HuH-7 (cell line): ENCODE data around the gene ZBP1.

Experiments
- DNase-seq: peaks from one replicate; pipeline ENCODE4 v3.0.0; 2011; ENCODE audit warnings: low spot score

The ZBP1 gene

DNA sequence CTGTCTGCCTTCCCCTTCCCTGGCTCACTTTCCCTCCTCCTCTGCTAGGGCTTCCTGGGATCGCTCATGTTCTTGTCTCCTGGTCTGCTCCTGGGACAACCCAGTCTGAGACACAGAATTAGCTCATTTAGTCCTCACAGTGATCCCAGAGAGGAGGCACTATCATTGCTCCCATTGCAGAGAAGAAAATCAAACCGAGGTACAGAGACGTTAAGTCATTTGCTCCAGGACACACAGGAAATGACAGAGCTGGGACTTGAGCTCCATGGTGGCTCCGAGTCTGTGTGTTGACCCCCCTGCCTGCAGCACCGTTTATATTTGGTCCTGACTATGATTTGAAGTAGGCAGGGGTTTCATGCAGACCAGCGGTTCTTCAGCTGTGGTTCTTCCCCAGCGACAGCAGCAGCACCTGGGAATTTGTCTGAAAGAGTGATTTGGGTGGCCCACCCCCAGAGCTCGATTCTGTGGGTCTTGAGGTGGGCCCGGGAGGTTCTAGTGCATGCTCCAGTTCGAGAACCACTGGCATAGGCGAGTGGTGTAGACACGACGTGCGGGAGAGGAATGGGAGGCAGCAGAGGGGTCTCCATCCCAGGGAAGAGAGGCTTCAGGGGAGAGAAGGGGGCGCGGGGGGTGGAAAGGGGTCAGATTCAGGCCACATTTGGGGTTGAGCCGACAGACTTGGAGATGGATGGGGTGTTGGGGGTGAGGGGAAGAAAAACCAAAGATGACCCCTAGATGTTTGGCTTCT is 34.6 kb downstream of the ZBP1 start:
- DNase-seq = no peak

DNA sequence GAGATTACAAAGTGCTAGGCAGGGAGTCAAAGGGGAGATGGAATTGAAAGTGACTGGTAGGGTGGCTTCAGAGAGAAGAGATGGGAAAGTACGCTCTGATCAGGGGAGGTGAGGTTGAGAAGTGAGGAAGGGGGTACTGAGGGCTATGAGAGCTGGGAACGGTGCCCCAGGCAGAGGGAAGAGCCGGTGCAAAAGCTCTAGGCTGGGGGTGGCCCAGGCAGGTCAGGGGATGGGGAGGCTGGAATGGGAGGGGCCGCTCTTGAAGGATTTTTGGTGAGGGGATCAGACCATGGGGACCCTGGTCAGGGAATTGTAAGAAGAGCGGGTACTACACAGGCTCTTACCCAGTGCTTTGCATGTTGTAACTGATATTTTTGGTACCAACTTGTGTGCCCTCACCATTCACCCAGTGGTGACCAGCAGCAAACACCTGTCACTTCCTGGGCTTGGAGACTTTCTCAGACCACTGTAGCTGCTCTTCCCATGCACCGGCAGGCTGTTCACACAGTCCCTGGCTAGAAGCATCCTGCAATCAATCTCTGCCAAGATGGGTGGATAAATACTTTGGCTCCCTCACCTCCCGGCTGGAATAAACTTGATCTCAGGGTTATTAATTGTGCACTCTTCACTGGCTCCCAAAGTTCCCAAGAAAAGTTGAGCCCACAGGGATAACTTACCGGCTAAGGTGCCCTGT is 35.3 kb downstream of the ZBP1 start:
- DNase-seq = no peak

DNA sequence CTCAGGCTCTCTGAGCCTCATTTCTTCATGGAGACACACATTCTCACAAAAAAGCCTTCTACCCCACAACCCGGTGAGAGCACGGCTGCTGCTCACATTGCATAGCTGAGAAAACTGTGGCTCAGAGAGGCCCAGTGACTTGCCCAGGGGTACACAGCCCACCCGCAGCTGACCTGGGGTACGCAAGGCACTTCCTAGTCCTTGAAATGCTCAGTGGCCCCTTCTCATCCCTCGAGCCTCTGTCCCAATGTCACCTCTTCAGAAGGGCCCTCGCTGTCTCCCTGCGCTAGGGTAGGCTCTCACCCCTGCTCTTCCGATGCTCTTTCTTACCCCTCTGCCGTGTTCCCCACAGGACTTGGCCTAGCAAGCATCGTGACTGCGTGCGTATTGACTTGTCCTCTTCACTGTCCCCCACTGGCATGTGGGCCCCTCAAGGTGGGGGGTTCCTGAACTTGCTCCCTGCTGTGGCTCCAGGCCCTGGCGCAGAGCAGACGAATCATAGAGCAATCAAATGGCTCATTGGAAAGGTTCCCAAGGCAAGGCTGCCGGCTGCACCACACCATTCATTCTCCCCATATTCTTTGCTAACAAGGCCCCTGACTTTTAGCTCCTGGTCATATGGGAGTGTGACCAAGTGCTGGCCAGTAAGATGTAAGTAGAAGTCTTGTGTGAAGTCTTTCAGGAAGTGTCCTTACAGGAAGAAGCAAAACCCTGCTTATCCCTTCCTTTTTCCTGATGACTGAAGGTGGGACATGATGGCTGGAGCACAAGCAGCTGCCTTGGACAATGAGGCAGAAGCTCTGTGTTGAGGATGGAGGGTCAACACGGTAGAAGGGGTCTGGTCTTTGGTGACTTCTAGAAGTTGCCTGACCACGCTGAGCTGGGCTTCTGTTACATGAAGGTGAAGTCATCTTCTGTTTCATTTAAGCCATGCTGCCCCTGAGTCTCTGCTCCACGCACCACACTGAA is 36.7 kb downstream of the ZBP1 start:
- DNase-seq = no peak

DNA sequence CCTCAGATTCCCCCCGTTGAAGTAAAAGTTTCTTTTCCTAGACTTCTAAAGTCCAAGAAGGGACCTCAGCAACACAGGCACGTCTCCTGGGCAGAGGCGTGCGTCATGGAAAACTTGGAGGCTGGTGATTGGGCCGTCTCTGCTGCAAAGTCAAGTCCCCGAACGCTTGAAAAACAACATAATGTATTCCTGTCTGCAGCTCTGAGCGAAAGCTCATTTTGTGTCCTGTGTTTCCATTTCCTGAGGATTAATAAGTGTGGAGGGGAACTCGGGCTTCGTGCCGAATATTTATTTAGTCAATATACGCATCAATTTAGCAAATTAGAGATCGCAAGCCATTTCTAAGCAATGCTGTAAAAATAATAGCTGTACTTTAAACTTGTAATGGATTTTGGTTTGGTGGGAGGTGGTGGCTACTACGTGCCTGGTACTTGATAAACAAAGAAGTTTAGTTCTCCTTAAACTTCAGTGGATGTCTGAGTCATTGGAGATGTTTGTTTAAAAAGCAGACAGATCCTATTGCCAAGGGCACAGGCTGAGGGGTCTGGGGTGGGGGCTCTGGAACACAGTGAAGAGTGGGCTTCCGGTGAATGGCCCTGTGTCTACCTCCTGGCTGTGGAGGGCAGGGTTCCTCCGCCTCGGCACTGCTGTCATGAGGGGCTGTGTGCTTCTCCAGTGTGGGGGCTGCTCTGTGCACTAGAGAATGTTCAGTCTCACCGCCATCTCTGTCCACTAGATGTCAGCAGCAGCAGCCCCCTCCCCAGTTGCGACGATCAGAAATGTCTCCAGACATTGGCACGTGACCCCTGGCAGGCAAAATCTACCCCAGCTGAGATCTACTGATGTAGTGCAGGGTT is 37.6 kb downstream of the ZBP1 start:
- peak; percentile 47 for DNase-seq

DNA sequence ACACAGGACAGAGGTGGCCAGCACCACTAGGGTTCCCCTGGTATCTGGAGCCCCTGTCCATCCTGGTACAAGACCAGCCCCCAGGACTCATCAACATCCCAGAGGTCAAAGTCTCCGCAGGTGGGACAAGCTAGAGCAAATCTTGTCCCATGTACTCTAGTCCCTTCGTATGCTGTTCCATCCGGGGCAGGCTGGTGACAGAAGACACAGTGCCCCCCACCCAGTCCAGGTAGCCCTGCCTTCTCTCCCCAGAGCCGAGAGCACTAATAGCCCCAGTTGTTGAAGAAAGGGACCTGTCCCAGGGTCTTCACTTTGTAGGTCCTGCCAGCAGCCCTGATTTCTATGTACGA is 38.2 kb downstream of the ZBP1 start:
- DNase-seq = no peak

DNA sequence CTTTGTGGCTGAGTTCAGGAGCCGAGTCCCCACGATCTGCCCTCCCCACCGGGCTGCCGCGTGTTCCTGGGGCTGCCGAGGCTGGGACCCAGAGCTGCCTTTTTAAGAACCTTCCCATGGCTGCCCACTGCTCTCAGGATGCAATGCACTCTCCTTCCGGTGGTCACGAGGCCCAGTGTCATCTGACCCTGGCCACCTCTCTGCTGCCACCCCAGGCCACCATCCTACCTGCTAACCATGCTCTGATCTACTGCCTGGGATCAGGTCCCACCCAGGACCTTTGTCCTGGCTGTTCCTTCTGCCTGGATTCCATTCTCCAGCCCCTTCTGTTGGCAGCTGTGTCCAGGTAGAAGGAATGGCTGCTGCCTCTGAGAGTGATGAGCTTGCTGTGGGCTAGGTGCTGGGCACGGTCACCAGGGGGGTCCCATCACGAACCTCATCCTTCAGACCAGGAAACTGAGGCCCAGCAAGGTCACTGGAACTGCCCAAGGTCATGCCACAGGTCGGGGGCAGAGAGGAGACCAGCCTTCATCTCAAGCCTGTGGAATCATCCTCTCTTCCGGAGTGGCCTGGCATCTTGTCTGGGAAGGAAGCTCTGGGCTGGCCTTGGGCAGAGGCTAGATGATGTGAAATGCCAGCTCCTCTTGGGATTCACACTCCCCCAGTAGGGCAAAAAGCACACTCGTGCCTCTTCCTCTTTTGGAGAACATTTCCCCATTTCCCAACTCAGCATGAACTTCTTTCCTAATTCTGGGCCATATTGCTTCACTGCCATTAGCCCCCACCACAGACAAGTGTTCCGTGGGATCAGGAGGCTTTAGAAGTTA is 38.8 kb downstream of the ZBP1 start:
- no peak for DNase-seq

DNA sequence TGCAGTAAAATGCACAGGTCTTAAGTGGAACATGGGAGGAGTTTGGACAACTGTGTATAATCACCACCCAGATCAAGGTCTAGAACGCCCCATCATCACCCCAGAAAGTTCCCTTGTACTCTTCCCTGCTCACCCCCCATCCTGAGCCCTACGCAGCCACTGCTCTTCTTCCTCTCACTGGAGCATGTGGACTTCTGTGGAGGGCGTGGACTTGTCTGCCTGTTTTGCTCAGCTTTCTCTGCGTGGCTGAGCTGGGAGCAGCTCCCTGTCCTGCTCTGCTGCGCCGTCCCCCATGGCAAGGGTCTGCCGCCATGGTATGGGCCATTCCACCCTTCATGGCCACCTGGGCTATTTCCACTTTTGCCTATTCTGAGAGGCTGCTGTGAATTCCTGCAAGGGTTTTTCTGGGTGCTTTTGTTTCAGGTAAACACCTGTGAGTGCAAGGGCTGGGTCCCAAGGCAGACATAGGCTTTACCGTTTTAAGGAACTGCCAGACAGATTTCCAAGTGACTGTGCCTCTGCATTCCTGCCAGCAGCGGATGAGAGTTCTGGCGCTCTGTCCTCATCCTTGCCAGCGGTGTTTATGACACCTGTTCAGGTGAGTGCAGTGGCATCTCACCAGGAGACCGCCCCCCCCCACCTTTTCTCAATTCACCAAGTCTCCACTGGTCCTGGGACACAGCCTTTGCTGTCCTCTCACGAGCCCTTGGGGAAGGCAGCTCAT is 39.6 kb downstream of the ZBP1 start:
- no peak for DNase-seq

DNA sequence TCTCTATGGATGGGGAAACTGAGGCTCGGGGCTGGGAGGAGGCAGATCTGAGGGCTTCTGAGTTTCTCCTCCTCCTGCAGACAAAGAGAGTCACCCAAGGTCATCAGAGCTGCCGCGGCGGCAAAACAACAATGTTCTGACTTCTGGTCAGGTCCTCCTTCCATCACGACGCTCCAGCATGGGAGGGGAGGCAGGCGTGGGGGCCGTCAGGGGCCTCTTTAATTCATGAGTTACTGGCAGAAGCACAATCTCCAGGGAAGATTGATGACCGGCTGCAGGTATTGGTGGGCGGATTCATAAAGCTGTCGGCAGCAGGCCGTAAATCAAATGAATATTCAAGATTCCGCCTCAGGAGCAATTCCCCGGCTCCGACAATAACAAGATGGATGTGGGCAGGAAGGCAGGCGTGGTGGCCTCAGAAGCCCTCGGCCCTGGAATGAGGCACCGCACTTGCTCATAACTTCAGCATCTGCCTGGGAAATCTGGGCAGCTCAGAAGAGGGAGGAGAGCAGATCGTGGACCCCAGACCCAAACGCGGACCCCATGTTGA is 40.3 kb downstream of the ZBP1 start:
- no peak for DNase-seq

DNA sequence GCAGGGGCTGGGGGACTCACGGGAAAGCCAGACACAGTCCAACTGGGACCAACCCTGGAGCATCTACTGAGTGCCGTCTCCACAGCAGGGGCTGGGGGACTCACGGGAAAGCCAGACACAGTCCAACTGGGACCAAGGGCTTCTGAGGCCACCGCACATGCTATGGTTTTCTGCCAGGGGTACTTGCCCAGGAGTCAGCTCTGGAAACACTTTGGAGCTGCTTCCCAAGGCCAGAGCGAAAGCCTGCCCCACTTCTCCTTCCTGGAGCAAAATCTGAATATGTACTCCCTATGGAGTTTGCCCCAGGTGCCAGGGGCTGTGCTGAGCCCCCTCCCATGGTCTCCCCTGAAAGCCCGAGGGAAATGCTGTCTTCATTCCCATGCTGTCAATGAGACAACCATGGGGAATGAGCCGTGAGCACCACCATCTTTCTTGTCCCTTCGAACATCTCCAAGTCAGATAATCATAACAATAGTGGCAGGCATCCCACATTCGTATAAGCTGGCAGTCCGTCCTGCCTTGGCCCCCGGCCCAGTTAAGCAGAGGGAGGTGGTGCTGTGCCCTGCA is 40.8 kb downstream of the ZBP1 start:
- DNase-seq = no peak

DNA sequence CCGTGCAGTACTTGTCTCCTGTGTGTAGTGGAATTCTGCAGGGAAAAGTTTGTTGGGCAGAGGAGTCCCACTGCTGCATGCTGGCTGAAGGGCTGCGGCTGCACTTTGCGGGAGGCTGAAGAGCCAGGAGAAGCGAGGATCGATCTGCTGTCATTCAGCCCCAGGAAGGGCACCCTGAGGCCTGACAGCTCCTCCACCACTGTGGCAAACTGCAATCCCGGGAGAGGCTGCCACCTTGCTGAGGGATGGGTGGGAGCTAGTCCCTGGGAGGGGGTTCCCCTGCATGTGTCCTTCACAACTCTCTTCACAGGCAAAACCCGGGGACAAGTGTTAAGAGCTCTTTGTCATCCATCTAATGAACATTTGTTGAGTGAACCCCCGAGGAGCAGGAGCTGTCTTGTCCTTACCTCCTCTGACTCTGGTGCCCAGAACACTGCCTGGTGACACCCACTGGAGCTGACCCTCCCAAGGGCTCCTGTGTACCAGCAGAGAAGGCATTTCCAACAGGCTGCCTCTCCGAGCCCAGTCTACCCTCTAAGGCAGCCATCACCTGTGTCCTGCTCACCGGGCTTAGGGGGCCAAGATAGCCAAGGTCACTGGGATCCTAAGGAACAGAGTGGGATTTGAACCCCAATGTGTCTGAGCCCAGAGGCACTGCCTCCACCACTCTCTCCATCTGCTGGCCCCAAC is 41.6 kb downstream of the ZBP1 start:
- DNase-seq = no peak

DNA sequence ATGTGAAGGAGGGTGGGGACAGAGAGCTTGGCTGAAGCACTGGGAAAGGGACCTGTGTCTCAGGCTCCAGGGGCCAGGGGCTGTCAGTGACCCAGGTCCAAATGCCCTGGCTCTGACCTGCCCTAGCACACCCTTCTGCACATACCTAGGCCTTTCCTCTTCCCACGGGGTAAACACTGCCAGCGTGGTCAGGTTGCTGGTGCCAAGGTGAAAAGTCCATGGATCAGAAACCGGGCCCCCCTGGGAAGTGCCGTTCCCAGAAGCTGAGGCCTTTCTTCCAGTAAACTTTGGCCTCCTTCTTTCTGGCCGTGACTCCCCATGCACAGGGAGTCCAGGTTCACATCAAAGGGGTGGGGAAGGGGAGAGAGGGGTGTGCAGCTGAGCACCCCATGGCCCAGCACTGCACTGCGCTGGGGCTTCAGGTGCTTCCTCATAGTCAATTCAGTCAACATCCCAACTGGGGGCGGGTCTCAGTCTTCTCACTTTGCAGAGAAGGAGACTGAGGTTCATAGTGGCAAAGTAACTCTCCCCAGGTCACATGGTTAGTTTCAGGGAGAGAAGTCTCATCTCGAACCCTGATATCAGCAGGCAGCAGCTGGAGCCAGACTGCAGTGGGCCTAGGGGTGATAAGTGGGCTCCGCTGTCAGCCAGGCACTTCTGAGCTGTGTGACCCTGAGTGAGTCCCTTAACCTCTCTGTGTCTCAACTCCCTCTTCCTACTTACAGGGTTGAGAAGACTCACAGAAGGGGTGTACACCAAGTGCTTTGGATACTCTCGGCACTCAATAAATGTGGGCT is 42.3 kb downstream of the ZBP1 start:
- no peak for DNase-seq

DNA sequence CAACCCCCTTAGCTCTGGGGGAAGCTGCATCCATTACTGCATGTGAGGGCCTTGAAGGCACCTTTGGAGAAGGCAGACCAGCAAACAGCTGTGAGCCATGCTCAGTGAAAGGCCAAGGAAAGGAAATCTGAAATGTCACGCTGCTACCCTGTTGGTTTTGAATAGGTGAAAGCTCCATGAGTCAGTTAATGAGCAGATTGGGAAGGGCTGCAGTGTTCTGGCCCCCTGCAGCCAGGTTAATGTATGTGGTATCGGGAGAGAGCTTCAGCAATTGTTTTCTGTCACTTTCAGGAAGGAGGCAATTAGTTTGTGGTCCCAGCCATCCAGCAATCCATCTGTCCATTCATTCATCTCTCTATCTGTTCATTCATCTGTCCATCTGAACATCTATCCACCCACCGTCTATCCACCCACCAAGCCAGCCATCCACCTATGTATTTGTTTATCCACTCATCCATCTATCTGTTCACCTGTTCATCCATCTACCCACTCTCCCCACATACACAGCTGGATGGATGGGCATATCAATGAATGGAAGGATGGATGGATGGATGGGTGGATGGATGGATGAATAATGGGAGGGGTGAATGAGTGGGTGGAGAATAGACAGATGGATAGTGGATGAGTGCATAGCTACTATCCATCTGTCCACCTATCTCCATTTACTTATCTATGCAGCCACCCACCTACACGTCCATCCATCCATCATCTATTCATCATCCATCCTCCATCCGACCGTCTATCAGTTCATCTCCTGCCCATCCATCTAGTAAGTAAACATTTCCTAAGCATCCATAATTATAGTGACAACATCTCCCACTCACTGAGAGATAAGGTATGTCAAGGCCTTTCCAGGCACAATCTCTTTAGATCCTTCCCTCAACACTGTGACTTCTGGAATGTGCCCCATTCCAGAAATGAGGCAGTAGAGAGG is 43.3 kb downstream of the ZBP1 start:
- no peak for DNase-seq

DNA sequence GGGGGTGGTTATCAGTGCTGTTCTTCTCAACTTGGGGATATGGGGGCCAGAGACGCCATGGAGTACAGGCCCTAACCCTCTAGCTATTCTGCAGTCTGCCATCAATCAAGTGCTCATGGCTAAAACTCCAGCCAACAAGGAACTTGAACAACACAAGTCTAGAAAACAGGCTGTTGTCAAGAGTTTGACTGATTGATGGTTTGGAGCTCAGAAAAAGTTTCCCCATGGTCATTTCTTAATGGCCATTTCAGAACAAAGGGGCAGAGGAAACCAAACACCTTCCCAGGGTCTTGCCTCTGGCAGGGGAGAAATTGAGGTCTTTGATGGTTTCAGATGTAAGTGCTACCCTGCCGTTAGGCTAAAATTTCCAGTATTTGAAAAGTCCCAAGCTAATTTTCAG is 44.2 kb downstream of the ZBP1 start:
- no peak for DNase-seq

DNA sequence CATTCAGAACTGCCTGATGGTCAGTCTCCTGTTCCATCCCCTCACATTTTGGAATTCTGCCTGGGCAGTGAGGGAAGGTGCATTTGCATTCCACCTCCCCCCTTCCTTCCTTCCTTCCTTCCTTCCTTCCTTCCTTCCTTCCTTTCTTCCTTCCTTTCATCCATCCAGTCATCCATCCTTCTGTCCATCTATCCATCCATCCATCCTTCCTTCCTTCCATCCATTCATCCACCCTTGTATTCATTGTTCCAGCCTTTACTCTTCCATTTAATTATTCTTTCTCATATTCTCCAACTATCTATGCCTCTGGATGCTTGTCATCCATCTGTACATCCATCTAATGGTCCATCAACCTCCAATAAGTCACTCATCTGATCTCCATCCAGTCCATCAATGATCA is 45.3 kb downstream of the ZBP1 start:
- DNase-seq = no peak

DNA sequence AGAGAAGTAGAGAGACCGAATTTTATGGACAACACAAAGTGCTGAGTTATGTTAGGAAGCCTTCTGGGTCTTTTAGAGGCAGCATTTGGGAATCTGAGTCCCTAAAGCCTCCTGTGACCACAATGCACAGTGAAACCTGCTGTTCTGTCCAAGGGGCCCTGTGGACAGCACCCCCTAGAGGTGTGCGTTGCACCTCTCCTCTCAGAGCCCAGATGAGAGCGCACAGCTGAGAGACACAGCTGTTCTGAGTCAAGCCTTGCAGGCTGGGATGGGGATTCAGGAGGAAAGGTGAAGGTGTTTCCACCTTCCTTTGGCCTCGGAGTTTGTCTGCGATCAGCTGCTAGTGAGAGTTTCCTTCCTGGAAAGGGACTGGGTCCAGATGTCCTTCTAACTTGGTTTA is 46.3 kb downstream of the ZBP1 start:
- DNase-seq = no peak

DNA sequence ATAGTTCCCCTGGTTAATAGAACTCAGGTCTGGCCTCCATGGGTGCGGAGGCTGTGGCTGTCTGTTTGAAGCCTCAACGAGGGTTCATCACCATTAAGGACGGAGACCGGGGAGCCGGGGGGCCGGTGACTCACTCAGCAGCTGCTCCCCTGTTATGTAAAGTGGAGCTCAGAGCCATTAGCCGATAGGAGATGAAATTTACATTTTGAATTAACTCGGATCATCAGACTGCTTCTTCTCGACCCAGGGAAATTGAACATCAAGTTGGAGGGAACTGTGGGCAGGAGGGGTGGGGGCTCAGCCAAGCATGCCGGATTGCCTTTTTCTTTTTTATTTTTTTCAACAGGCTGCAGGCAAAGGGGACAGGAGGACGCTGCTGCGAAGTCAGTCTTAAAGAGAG is 47.0 kb downstream of the ZBP1 start:
- no peak for DNase-seq

DNA sequence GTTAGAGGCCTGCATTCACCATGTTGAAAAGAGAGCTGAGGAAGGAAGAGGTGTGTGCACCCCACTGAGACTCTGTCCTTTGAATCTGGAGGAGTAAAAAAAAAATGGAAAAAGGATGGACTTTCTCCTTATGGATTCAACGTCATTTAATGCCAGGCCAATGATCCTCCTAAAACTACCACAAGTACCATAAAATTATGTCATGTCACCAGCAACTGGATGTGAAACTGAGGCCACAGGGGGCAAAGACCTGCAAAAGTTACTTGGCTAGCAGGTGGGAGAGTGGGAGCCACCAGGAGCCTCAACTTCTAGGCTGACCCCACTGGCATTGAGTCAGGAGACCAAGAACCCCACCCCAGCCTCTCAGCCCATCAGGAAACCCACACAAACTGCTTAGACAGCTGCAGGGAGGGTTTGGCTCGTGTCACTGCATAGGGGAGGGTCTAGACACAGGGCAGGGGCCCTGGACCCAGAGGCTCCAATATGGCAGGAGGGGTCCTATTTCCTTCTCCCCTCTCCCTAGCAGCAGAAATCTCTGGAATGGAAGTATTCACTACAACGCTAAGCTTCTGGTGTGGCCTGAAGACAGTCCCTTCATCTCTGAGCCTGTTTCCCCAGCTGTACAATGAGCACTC is 48.3 kb downstream of the ZBP1 start:
- DNase-seq = no peak
